SK-N-SH (cell line): Measurements from ENCODE around the gene DROSHA.

Experiments used
- CHD2 ChIP-seq: fragments of 150-350 bp; IDR thresholded peaks from 2 replicates; pipeline ENCODE4 v1.6.1; 2018; ENCODE audit warnings: low read length; ENCODE audit not compliant: partially characterized antibody
- EZH2phosphoT487 ChIP-seq: fragments of 200-600 bp; sonication (generic); IDR thresholded peaks from 2 replicates; pipeline ENCODE4 v1.6.1; 2017; ENCODE audit warnings: low read depth, mixed run types, mild to moderate bottlenecking, antibody characterized with exemption, moderate library complexity, borderline replicate concordance
- GABPA ChIP-seq: IDR thresholded peaks from 2 replicates; pipeline ENCODE4 v1.4.0; 2012; ENCODE audit warnings: low read depth, mild to moderate bottlenecking
- POLR2AphosphoS5 ChIP-seq: IDR thresholded peaks from 2 replicates; pipeline ENCODE4 v1.6.1; 2012; ENCODE audit warnings: low read depth, low read length
- SIN3A ChIP-seq: IDR thresholded peaks from 2 replicates; pipeline ENCODE4 v1.6.1; 2012; ENCODE audit warnings: low read depth, mild to moderate bottlenecking, low read length, moderate library complexity, borderline replicate concordance
- TF ChIP-seq, protein P1 (sequence below): fragments of 200-600 bp; sonication (generic); IDR thresholded peaks from 2 replicates; pipeline ENCODE4 v1.6.1; 2017; ENCODE audit warnings: antibody characterized with exemption, mild to moderate bottlenecking, moderate library complexity
- TF ChIP-seq, protein P2 (sequence below): IDR thresholded peaks from 2 replicates; pipeline ENCODE4 v1.6.1; 2012; ENCODE audit warnings: mild to moderate bottlenecking, low read depth, low read length, moderate library complexity
- TF ChIP-seq, protein P3 (sequence below): IDR thresholded peaks from 2 replicates; pipeline ENCODE4 v1.4.0; 2012; ENCODE audit warnings: low read depth

DNA sequence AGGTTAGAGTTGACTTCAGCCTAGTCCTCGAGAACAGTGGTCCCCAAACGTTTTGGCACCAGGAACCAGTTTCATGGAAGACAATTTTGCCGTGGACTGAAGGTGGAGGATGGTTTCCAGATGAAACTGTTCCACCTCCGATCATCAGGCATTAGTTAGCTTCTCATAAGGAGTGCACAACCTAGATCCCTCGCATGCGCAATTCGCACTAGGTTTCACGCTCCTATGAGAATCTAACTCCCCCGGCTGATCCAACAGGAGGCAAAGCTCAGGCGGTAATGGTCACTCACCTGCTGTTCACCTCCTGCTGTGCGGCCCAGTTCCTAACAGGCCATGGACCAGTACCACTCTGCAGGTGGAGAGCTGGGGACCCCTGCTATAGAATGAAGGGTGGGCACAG, 174.9 kb downstream of the DROSHA start:
- TF ChIP-seq, protein P1, sequence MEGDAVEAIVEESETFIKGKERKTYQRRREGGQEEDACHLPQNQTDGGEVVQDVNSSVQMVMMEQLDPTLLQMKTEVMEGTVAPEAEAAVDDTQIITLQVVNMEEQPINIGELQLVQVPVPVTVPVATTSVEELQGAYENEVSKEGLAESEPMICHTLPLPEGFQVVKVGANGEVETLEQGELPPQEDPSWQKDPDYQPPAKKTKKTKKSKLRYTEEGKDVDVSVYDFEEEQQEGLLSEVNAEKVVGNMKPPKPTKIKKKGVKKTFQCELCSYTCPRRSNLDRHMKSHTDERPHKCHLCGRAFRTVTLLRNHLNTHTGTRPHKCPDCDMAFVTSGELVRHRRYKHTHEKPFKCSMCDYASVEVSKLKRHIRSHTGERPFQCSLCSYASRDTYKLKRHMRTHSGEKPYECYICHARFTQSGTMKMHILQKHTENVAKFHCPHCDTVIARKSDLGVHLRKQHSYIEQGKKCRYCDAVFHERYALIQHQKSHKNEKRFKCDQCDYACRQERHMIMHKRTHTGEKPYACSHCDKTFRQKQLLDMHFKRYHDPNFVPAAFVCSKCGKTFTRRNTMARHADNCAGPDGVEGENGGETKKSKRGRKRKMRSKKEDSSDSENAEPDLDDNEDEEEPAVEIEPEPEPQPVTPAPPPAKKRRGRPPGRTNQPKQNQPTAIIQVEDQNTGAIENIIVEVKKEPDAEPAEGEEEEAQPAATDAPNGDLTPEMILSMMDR, result no peak
- TF ChIP-seq CHD2 (no peak), SIN3A (no peak), POLR2AphosphoS5 (no peak), EZH2phosphoT487 (no peak), GABPA (no peak)
- TF ChIP-seq, protein P2, sequence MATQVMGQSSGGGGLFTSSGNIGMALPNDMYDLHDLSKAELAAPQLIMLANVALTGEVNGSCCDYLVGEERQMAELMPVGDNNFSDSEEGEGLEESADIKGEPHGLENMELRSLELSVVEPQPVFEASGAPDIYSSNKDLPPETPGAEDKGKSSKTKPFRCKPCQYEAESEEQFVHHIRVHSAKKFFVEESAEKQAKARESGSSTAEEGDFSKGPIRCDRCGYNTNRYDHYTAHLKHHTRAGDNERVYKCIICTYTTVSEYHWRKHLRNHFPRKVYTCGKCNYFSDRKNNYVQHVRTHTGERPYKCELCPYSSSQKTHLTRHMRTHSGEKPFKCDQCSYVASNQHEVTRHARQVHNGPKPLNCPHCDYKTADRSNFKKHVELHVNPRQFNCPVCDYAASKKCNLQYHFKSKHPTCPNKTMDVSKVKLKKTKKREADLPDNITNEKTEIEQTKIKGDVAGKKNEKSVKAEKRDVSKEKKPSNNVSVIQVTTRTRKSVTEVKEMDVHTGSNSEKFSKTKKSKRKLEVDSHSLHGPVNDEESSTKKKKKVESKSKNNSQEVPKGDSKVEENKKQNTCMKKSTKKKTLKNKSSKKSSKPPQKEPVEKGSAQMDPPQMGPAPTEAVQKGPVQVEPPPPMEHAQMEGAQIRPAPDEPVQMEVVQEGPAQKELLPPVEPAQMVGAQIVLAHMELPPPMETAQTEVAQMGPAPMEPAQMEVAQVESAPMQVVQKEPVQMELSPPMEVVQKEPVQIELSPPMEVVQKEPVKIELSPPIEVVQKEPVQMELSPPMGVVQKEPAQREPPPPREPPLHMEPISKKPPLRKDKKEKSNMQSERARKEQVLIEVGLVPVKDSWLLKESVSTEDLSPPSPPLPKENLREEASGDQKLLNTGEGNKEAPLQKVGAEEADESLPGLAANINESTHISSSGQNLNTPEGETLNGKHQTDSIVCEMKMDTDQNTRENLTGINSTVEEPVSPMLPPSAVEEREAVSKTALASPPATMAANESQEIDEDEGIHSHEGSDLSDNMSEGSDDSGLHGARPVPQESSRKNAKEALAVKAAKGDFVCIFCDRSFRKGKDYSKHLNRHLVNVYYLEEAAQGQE, result no peak
- TF ChIP-seq, protein P3, sequence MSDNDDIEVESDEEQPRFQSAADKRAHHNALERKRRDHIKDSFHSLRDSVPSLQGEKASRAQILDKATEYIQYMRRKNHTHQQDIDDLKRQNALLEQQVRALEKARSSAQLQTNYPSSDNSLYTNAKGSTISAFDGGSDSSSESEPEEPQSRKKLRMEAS, result no peak
